ENCODE measurements around the gene PNLIP.

The PNLIP gene

DNA sequence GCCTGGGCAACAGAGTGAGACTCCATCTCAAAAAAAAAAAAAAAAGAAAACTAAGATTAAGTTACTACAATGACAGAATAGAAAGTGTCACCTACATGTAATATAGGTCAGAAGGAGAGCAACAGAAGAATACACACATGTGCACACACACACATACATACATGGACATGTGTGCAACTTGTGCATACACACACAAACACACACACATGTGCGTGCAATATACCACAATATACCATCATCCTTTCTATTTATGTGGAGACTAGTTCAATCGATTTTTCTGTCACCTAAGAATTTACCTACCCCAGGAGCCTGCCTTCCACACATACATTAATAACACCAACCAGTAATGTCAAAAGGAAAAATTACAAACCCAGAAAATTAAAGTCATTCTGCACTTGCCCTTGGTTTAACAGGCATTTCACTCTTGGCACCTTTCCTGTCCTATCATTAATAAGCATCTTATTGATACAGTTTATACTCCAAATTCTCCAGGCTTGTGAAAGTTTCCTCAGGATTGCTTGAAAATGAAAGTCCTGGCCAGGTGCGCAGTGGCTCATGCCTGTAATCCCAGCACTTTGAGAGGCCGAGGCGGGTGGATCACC, 47.5 kb downstream of the PNLIP start:
- no peak for TF ChIP-seq EZH2phosphoT487 (conservative IDR thresholded peaks at IDR 0.05; ENCODE audit: low read length)
- TF ChIP-seq, protein P1, sequence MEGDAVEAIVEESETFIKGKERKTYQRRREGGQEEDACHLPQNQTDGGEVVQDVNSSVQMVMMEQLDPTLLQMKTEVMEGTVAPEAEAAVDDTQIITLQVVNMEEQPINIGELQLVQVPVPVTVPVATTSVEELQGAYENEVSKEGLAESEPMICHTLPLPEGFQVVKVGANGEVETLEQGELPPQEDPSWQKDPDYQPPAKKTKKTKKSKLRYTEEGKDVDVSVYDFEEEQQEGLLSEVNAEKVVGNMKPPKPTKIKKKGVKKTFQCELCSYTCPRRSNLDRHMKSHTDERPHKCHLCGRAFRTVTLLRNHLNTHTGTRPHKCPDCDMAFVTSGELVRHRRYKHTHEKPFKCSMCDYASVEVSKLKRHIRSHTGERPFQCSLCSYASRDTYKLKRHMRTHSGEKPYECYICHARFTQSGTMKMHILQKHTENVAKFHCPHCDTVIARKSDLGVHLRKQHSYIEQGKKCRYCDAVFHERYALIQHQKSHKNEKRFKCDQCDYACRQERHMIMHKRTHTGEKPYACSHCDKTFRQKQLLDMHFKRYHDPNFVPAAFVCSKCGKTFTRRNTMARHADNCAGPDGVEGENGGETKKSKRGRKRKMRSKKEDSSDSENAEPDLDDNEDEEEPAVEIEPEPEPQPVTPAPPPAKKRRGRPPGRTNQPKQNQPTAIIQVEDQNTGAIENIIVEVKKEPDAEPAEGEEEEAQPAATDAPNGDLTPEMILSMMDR (IDR thresholded peaks at IDR 0.05; ENCODE audit: insufficient read depth, low read length, poor library complexity, severe bottlenecking) = no peak
- no peak overlapping the region for H3K27ac ChIP-seq (ENCODE audit: low read depth, low read length)
- H3K9me2 ChIP-seq (replicated peaks; ENCODE audit: insufficient read depth, low read length) = no peaks in the 10 kb centered on the region
- no peak overlapping the region for H2AFZ ChIP-seq (ENCODE audit: low read depth, low read length, severe bottlenecking)
- no peaks in the 10 kb centered on the region for H4K20me1 ChIP-seq (ENCODE audit: low read depth, low read length)
- H3K79me2 ChIP-seq (ENCODE audit: insufficient read depth, low read length) = no peaks in the 10 kb centered on the region
- H3K4me3 ChIP-seq (ENCODE audit: insufficient read depth, low read length, poor library complexity, severe bottlenecking) = no peak overlapping the region
- no peak overlapping the region for H3K4me2 ChIP-seq (ENCODE audit: low read depth, low read length, poor library complexity, severe bottlenecking)
- no peaks in the 10 kb centered on the region for H3K9me3 ChIP-seq (ENCODE audit: insufficient read depth, low read length)
- H3K9ac ChIP-seq (ENCODE audit: low read length) = no peak overlapping the region
- no peaks in the 10 kb centered on the region for H3F3A ChIP-seq (ENCODE audit: insufficient read depth)
- no peaks in the 10 kb centered on the region for H3K27me3 ChIP-seq (ENCODE audit: low read length)
- H3K36me3 ChIP-seq (ENCODE audit: low read length) = no peaks in the 10 kb centered on the region

- Histone ChIP-seq H3K9ac (ENCODE audit: low read length) (no peak overlapping the region), H4K20me1 (ENCODE audit: low read depth, low read length) (no peaks in the 10 kb centered on the region), H3K27ac (ENCODE audit: low read depth, low read length) (no peak overlapping the region), H3K4me2 (ENCODE audit: low read depth, low read length, poor library complexity, severe bottlenecking) (no peak overlapping the region), H3F3A (ENCODE audit: insufficient read depth) (no peaks in the 10 kb centered on the region), H2AFZ (ENCODE audit: low read depth, low read length, severe bottlenecking) (no peak overlapping the region), H3K9me3 (ENCODE audit: insufficient read depth, low read length) (no peaks in the 10 kb centered on the region), H3K79me2 (ENCODE audit: insufficient read depth, low read length) (no peaks in the 10 kb centered on the region), H3K36me3 (ENCODE audit: low read length) (no peaks in the 10 kb centered on the region), H3K9me2 (replicated peaks; ENCODE audit: insufficient read depth, low read length) (no peaks in the 10 kb centered on the region), H3K4me3 (ENCODE audit: insufficient read depth, low read length, poor library complexity, severe bottlenecking) (no peak overlapping the region), H3K27me3 (ENCODE audit: low read length) (no peaks in the 10 kb centered on the region)
- TF ChIP-seq, protein P1 (IDR thresholded peaks at IDR 0.05; ENCODE audit: insufficient read depth, low read length, poor library complexity, severe bottlenecking) = no peak
- no peak for TF ChIP-seq EZH2phosphoT487 (conservative IDR thresholded peaks at IDR 0.05; ENCODE audit: low read length)
Observed at GRCh38 chr10:116594525-116595035, 48.8 kb downstream of the PNLIP start.

- Histone ChIP-seq H3K27ac (ENCODE audit: low read depth, low read length) (no peak overlapping the region), H3K36me3 (ENCODE audit: low read length) (no peaks in the 10 kb centered on the region), H3K27me3 (ENCODE audit: low read length) (no peaks in the 10 kb centered on the region), H3K4me3 (ENCODE audit: insufficient read depth, low read length, poor library complexity, severe bottlenecking) (no peak overlapping the region), H3F3A (ENCODE audit: insufficient read depth) (no peaks in the 10 kb centered on the region), H4K20me1 (ENCODE audit: low read depth, low read length) (no peaks in the 10 kb centered on the region), H3K9ac (ENCODE audit: low read length) (no peak overlapping the region), H3K9me3 (ENCODE audit: insufficient read depth, low read length) (no peaks in the 10 kb centered on the region), H3K79me2 (ENCODE audit: insufficient read depth, low read length) (no peaks in the 10 kb centered on the region), H3K4me2 (ENCODE audit: low read depth, low read length, poor library complexity, severe bottlenecking) (no peak overlapping the region), H3K9me2 (replicated peaks; ENCODE audit: insufficient read depth, low read length) (no peaks in the 10 kb centered on the region), H2AFZ (ENCODE audit: low read depth, low read length, severe bottlenecking) (no peak overlapping the region)
- TF ChIP-seq EZH2phosphoT487 (conservative IDR thresholded peaks at IDR 0.05; ENCODE audit: low read length) = no peak
- TF ChIP-seq, protein P1 (IDR thresholded peaks at IDR 0.05; ENCODE audit: insufficient read depth, low read length, poor library complexity, severe bottlenecking) = no peak
Observed at GRCh38 chr10:116596062-116596461, 50.3 kb downstream of the PNLIP start.

All from SU-DHL-6 (cell line).